SU-DHL-6 (cell line): ENCODE measurements around the gene XPO6.

Experiments
- CTCF ChIP-seq: fragments of 200-600 bp; sonication (generic); IDR thresholded peaks from one replicate; pipeline ENCODE4 v1.5.1; 2017; ENCODE audit warnings: antibody characterized with exemption, mild to moderate bottlenecking, low read length, moderate library complexity; ENCODE audit not compliant: insufficient read depth, poor library complexity, severe bottlenecking
- EZH2phosphoT487 ChIP-seq: fragments of 200-600 bp; sonication (generic), shearing (Covaris generic); conservative IDR thresholded peaks from 2 replicates; pipeline ENCODE4 v1.6.1; 2018; ENCODE audit warnings: mild to moderate bottlenecking, antibody characterized with exemption, low read length, moderate library complexity, mixed read lengths

DNA sequence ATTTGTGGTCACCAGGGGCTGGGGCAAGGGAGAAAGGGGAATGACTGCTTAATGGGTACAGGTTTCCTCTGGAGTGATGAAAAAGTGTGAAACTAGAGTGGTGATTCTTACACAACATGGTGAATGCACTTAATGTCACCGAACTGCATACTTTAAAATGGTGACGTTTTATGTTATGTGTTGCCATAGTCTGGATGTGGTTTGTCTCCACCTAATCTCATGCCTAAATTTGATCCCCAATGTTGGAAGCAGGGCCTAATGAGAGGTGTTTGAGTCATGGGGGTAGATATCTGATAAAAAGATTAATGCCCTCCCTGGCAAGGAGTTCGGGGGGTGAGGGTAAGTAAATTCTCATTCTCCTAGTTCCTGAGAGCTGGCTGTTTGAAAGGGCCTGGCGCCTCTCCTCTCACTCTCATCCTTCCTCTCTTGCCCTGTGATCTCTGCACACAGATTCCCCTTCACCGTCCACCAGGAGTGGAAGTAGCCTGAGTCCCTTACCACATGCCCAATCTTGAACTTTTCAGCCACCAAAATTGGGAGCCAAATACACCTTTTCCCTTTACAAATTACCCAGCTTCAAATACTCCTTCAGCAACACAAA lies 15.3 kb downstream of the XPO6 start:
- TF ChIP-seq CTCF (no peak), EZH2phosphoT487 (no peak)
